K562 (cell line): ENCODE results near the gene BDKRB2. TPM values are rescaled to one million over a fixed set of nuclear protein-coding genes. Genes with fewer than 3 reads are reported as not detected.

Experiments
- ATAC-seq: fragments of 200-7000 bp; cut with Tn5 transposase; 3 replicates; pipeline ENCODE4 v1.9.1; 2020; ENCODE audit warnings: moderate library complexity
- BruUV-seq: library from RNA; stranded (reverse); fragments of 400-500 nt; replicated peaks from 2 replicates; lab custom pipeline; 2021; lab: Mats Ljungman, UMichigan
- CTCF ChIA-PET: fragments of 300-600 bp; formaldehyde crosslinking; extraction: SDS; loops from one replicate; lab custom pipeline; 2021; ENCODE audit warnings: low intra/inter-chr PET ratio; lab: Yijun Ruan, JAX
- POLR2A ChIA-PET: fragments of 300-600, 350-650 bp; sonication (Branson Sonifier 250); formaldehyde crosslinking; extraction: SDS; loops from one replicate; lab custom pipeline; 2021; ENCODE audit warnings: antibody characterized with exemption, inconsistent platforms; lab: Yijun Ruan, JAX
- DNase-seq, 4 experiments: peaks; one replicate each; pipeline versions ENCODE4 v3.0.0 to v3.0.0-alpha.2; 2011 to 2018; ENCODE audit warnings: low spot score in 3 of 4, mixed read lengths in 3 of 4; ENCODE audit errors: extremely low read depth in 1 of 4
- FAIRE-seq: peaks from 2 replicates; lab custom pipeline; 2011; peaks lifted over from hg19 to GRCh38; lab: Jason Lieb, UNC
- H2AFZ ChIP-seq: 2 replicates; pipeline ENCODE4 v1.6.0; 2011; ENCODE audit warnings: low read depth, low read length, control low read depth, inconsistent platforms
- H3K27ac ChIP-seq: fragments of 200-600 bp; 3 replicates; pipeline ENCODE4 v1.8.0; 2011; ENCODE audit warnings: low read depth, mild to moderate bottlenecking, control low read depth, inconsistent platforms, low read length, moderate library complexity, mixed read lengths; ENCODE audit errors: extremely low read depth
- H3K27me3 ChIP-seq, 2 experiments: fragments of 300-600 bp in 1 of 2; 2 replicates in 1 of 2; 3 replicates in 1 of 2; pipeline versions ENCODE4 v1.6.0 to v1.8.0; 2011; ENCODE audit warnings: inconsistent platforms in 2 of 2, low read length in 2 of 2, mild to moderate bottlenecking in 1 of 2, mixed read lengths in 1 of 2, moderate library complexity in 1 of 2; ENCODE audit not compliant: control insufficient read depth in 2 of 2, insufficient read depth in 2 of 2
- H3K36me3 ChIP-seq: fragments of 300-600 bp; 3 replicates; pipeline ENCODE4 v1.8.0; 2011; ENCODE audit warnings: mild to moderate bottlenecking, low read length, inconsistent platforms; ENCODE audit not compliant: control insufficient read depth, insufficient read depth
- H3K4me1 ChIP-seq, 2 experiments: fragments of 200-600 bp in 1 of 2; replicated peaks in 1 of 2; 2 replicates in 1 of 2; 3 replicates in 1 of 2; pipeline versions ENCODE4 v1.5.1 to v1.8.0; 2011; ENCODE audit warnings: inconsistent platforms in 2 of 2, low read length in 2 of 2, mild to moderate bottlenecking in 1 of 2, mixed read lengths in 1 of 2, moderate library complexity in 1 of 2; ENCODE audit not compliant: control insufficient read depth in 2 of 2, insufficient read depth in 2 of 2
- H3K4me2 ChIP-seq: 2 replicates; pipeline ENCODE4 v1.6.1; 2011; ENCODE audit warnings: low read length, control low read depth, inconsistent platforms, mixed read lengths; ENCODE audit not compliant: insufficient read depth
- H3K4me3 ChIP-seq: fragments of 200-600 bp; sonication (generic), shearing (Covaris generic); 2 replicates; pipeline ENCODE4 v1.5.1; 2016; ENCODE audit warnings: control low read depth, inconsistent platforms
- H3K79me2 ChIP-seq: fragments of 200-600 bp; 3 replicates; pipeline ENCODE4 v1.8.0; 2011; ENCODE audit warnings: low read length, inconsistent platforms; ENCODE audit not compliant: control insufficient read depth, insufficient read depth
- H3K9ac ChIP-seq, 2 experiments: 2 replicates each; pipeline versions ENCODE4 v1.6.0 to v1.6.1; 2011; ENCODE audit warnings: low read depth in 2 of 2, low read length in 2 of 2, control low read depth in 1 of 2, inconsistent platforms in 1 of 2, mild to moderate bottlenecking in 1 of 2, mixed read lengths in 1 of 2; ENCODE audit not compliant: insufficient read depth in 1 of 2
- H3K9me1 ChIP-seq: one replicate; pipeline ENCODE4 v1.6.0; 2011; ENCODE audit warnings: inconsistent platforms, mild to moderate bottlenecking, low read length, moderate library complexity; ENCODE audit not compliant: control insufficient read depth, insufficient read depth
- H3K9me3 ChIP-seq: replicated peaks from 2 replicates; pipeline ENCODE4 v1.5.1; 2011; ENCODE audit warnings: low read depth, low read length, inconsistent platforms; ENCODE audit not compliant: control insufficient read depth, insufficient read depth
- H4K20me1 ChIP-seq: replicated peaks from 2 replicates; pipeline ENCODE4 v1.6.1; 2011; ENCODE audit warnings: low read length, inconsistent platforms, mixed read lengths; ENCODE audit not compliant: control insufficient read depth, insufficient read depth
- ARHGAP35 ChIP-seq: fragments of 450-650 bp; IDR thresholded peaks from 2 replicates; pipeline ENCODE4 v1.6.1; 2018; ENCODE audit not compliant: partially characterized antibody
- E2F3 ChIP-seq: fragments of 250-450 bp; sonication (Bioruptor Pico); IDR thresholded peaks from 2 replicates; pipeline ENCODE4 v1.4.0; 2020; ENCODE audit warnings: mild to moderate bottlenecking
- GTF2F1 ChIP-seq: IDR thresholded peaks from 2 replicates; pipeline ENCODE4 v1.6.1; 2011; ENCODE audit warnings: low read depth, low read length, improper control_type of control experiment
- LEF1 ChIP-seq: fragments of 450-650 bp; IDR thresholded peaks from 2 replicates; pipeline ENCODE4 v1.6.1; 2016; ENCODE audit warnings: mild to moderate bottlenecking
- OTX1 ChIP-seq: fragments of 450-650 bp; formaldehyde crosslinking; IDR thresholded peaks from 2 replicates; pipeline ENCODE4 v1.4.0; 2022; ENCODE audit warnings: mild to moderate bottlenecking
- SREBF1 ChIP-seq: fragments of 150-350 bp; IDR thresholded peaks from 2 replicates; pipeline ENCODE4 v1.6.1; 2014; ENCODE audit warnings: antibody characterized with exemption, low read depth, low read length, borderline replicate concordance
- SREBF2 ChIP-seq: sonication (generic); formaldehyde crosslinking; IDR thresholded peaks from 2 replicates; pipeline ENCODE4 v1.4.0; 2020; ENCODE audit warnings: mild to moderate bottlenecking, missing genetic modification reagents
- XRCC4 ChIP-seq: IDR thresholded peaks from one replicate; pipeline ENCODE4 v1.6.1; 2011; ENCODE audit not compliant: insufficient read depth, insufficient read length; ENCODE audit errors: extremely low read depth
- WGBS: fragments of 100-300 bp; shearing (Covaris generic); methylation state at CpG from one replicate; pipeline ENCODE4 v1.1.6; 2016; ENCODE audit warnings: low coverage, mixed read lengths; ENCODE audit not compliant: insufficient coverage; ENCODE audit errors: missing lambda C conversion rate; 5-methylcytosine and 5-hydroxymethylcytosine counted together
- in situ Hi-C: fragments of 300-500 bp; cut with MboI; formaldehyde crosslinking; loops from 4 replicates; pipeline ENCODE4 v1.15.0; 2018; ENCODE audit warnings: inconsistent platforms, mixed read lengths
- intact Hi-C: fragments of 100-400 bp; cut with micrococcal nuclease; formaldehyde crosslinking; loops from 2 replicates; pipeline ENCODE4 v1.14.2; 2022
- polyA plus RNA-seq, 8 experiments: library from polyadenylated mRNA; depleted of rRNA in 4 of 8; stranded (reverse) in 5 of 8; unstranded in 3 of 8; fragments of >200 nt; fragmentation: Nextera tagmentation in 2 of 8; fragmentation: Illumina TruSeq in 1 of 8; extraction: Ambion mirVana in 2 of 8; extraction: Trizol in 1 of 8; gene quantifications; 2 replicates each; pipeline versions ENCODE4 v1.2.1 to v1.2.3, GENCODE V29; 2011 to 2014; ENCODE audit warnings: inconsistent platforms in 1 of 8, missing spikeins in 1 of 8
- total RNA-seq, 7 experiments: library from RNA; depleted of rRNA in 6 of 7; stranded (reverse); fragments of >200 nt in 6 of 7; fragmentation: Illumina TruSeq in 2 of 7; extraction: Trizol in 2 of 7; gene quantifications; 2 replicates each; pipeline versions ENCODE4 v1.2.1 to v1.2.3, GENCODE V29; 2011 to 2021; ENCODE audit warnings: low replicate concordance in 1 of 7
- TF ChIP-seq, protein P1 (sequence below): sonication (generic); formaldehyde crosslinking; IDR thresholded peaks from 2 replicates; pipeline ENCODE4 v1.8.0; 2022; ENCODE audit warnings: missing genetic modification reagents, mild to moderate bottlenecking, borderline replicate concordance
- TF ChIP-seq, protein P2 (sequence below): fragments of 250-450 bp; sonication (Bioruptor Pico); IDR thresholded peaks from 2 replicates; pipeline ENCODE4 v1.8.0; 2021; ENCODE audit warnings: moderate library complexity, mild to moderate bottlenecking, inconsistent platforms

The BDKRB2 gene
- total and polyA plus RNA-seq, 9 of the 15 experiments (the other 6 are each of a cell fraction or from before 2014, with no cell fraction given): 0.02 TPM; not detected in 8

GRCh38 chr14:96203635-96204034, 1.0 kb upstream of the BDKRB2 start:
- H3K9me3 ChIP-seq: no peaks in the 10 kb centered on the region
- in situ Hi-C loops (no loop called here), intact Hi-C loops (no loop called here)
- DNase-seq: no peak
- no peak overlapping the region for H3K9ac ChIP-seq
- H3K27ac ChIP-seq: no peak overlapping the region
- no peaks in the 10 kb centered on the region for H3K9me1 ChIP-seq
- POLR2A ChIA-PET: no interaction called here
- TF ChIP-seq SREBF1: no peak
- no peak for TF ChIP-seq GTF2F1
- no peak for TF ChIP-seq ARHGAP35
- TF ChIP-seq E2F3 (CRISPR knock-in tag): no peak
- TF ChIP-seq SREBF2 (CRISPR knock-in tag): no peak
- no peak for TF ChIP-seq LEF1
- TF ChIP-seq, protein P1, sequence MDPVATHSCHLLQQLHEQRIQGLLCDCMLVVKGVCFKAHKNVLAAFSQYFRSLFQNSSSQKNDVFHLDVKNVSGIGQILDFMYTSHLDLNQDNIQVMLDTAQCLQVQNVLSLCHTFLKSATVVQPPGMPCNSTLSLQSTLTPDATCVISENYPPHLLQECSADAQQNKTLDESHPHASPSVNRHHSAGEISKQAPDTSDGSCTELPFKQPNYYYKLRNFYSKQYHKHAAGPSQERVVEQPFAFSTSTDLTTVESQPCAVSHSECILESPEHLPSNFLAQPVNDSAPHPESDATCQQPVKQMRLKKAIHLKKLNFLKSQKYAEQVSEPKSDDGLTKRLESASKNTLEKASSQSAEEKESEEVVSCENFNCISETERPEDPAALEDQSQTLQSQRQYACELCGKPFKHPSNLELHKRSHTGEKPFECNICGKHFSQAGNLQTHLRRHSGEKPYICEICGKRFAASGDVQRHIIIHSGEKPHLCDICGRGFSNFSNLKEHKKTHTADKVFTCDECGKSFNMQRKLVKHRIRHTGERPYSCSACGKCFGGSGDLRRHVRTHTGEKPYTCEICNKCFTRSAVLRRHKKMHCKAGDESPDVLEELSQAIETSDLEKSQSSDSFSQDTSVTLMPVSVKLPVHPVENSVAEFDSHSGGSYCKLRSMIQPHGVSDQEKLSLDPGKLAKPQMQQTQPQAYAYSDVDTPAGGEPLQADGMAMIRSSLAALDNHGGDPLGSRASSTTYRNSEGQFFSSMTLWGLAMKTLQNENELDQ (CRISPR knock-in tag): no peak
- TF ChIP-seq, protein P2, sequence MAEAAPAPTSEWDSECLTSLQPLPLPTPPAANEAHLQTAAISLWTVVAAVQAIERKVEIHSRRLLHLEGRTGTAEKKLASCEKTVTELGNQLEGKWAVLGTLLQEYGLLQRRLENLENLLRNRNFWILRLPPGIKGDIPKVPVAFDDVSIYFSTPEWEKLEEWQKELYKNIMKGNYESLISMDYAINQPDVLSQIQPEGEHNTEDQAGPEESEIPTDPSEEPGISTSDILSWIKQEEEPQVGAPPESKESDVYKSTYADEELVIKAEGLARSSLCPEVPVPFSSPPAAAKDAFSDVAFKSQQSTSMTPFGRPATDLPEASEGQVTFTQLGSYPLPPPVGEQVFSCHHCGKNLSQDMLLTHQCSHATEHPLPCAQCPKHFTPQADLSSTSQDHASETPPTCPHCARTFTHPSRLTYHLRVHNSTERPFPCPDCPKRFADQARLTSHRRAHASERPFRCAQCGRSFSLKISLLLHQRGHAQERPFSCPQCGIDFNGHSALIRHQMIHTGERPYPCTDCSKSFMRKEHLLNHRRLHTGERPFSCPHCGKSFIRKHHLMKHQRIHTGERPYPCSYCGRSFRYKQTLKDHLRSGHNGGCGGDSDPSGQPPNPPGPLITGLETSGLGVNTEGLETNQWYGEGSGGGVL: no peak
- TF ChIP-seq XRCC4: no peak
- TF ChIP-seq OTX1: no peak
- H4K20me1 ChIP-seq: no peaks in the 10 kb centered on the region
- ATAC-seq: no peak
- FAIRE-seq: no peak
- H2AFZ ChIP-seq: no peak overlapping the region
- H3K4me2 ChIP-seq: no peak overlapping the region
- H3K79me2 ChIP-seq: no peaks in the 10 kb centered on the region
- 0% methylated on average over 1 of the region's 1 CpG for WGBS
- H3K36me3 ChIP-seq: no peaks in the 10 kb centered on the region
- CTCF ChIA-PET: no interaction called here
- H3K4me1 ChIP-seq: peaks cover 0 to 6% of the 10 kb centered on the region in 2 experiments; a peak in 1 of 5 replicates
- no peak overlapping the region for H3K4me3 ChIP-seq
- BruUV-seq: no TSS peak
- peaks cover 3 to 52% of the 10 kb centered on the region in 2 experiments for H3K27me3 ChIP-seq
